ENCODE results near the gene ENO1.
"Not testable (repeated sequence)": the region's sequence is repeated elsewhere in the genome, so short reads cannot be mapped to it uniquely, and the experiment has no call there.

DNA sequence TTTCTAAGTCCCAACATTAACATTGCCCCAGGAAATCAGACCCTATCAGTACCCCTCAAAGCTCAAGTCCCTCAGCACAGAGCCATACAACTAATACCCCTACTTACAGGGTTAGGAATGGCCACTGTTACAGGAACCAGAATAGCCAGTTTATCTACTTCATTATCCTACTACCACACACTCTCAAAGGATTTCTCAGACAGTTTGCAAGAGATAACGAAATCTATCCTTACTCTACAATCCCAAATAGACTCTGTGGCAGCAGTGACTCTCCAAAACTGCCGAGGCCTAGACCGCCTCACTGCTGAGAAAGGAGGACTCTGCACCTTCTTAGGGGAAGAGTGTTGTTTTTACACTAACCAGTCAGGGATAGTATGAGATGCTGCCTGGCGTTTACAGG is 19.0 kb upstream of the ENO1 start:
- TF ChIP-seq, protein P1, sequence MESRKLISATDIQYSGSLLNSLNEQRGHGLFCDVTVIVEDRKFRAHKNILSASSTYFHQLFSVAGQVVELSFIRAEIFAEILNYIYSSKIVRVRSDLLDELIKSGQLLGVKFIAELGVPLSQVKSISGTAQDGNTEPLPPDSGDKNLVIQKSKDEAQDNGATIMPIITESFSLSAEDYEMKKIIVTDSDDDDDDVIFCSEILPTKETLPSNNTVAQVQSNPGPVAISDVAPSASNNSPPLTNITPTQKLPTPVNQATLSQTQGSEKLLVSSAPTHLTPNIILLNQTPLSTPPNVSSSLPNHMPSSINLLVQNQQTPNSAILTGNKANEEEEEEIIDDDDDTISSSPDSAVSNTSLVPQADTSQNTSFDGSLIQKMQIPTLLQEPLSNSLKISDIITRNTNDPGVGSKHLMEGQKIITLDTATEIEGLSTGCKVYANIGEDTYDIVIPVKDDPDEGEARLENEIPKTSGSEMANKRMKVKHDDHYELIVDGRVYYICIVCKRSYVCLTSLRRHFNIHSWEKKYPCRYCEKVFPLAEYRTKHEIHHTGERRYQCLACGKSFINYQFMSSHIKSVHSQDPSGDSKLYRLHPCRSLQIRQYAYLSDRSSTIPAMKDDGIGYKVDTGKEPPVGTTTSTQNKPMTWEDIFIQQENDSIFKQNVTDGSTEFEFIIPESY (IDR thresholded peaks at IDR 0.05; ENCODE audit: extremely low read depth, insufficient replicate concordance, low read length), result not testable (repeated sequence)
- TF ChIP-seq, protein P2, sequence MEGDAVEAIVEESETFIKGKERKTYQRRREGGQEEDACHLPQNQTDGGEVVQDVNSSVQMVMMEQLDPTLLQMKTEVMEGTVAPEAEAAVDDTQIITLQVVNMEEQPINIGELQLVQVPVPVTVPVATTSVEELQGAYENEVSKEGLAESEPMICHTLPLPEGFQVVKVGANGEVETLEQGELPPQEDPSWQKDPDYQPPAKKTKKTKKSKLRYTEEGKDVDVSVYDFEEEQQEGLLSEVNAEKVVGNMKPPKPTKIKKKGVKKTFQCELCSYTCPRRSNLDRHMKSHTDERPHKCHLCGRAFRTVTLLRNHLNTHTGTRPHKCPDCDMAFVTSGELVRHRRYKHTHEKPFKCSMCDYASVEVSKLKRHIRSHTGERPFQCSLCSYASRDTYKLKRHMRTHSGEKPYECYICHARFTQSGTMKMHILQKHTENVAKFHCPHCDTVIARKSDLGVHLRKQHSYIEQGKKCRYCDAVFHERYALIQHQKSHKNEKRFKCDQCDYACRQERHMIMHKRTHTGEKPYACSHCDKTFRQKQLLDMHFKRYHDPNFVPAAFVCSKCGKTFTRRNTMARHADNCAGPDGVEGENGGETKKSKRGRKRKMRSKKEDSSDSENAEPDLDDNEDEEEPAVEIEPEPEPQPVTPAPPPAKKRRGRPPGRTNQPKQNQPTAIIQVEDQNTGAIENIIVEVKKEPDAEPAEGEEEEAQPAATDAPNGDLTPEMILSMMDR (IDR thresholded peaks at IDR 0.05 in 2 of 3, conservative IDR thresholded peaks at IDR 0.05 in 1 of 3; ENCODE audit: borderline replicate concordance in 1 of 3, insufficient read depth in 1 of 3, low read depth in 2 of 3, low read length in 2 of 3), result not testable (repeated sequence)
- not testable (repeated sequence) for TF ChIP-seq EZH2 (IDR thresholded peaks at IDR 0.05); JUND (IDR thresholded peaks at IDR 0.05); ELF1 (IDR thresholded peaks at IDR 0.05; ENCODE audit: borderline replicate concordance, low read depth); YY1 (IDR thresholded peaks at IDR 0.05; ENCODE audit: extremely low read depth, insufficient replicate concordance, low read depth, low read length)

All from HCT116 (cell line).